Muscle of leg (tissue), 11 donors: ENCODE results near the gene P3H3. TPM values are rescaled to one million over a fixed set of nuclear protein-coding genes. Genes with fewer than 3 reads are reported as not detected.
"Not testable (repeated sequence)": the region's sequence is repeated elsewhere in the genome, so short reads cannot be mapped to it uniquely, and the experiment has no call there.

Experiments used
- DNase-seq: peaks from one replicate; pipeline ENCODE4 v3.0.0; 2013
- H3K27ac ChIP-seq: one replicate; pipeline ENCODE4 v1.5.1; 2013; ENCODE audit warnings: mild to moderate bottlenecking, low read length, control low read depth
- H3K27me3 ChIP-seq: one replicate; pipeline ENCODE4 v1.6.1; 2013; ENCODE audit warnings: low read length; ENCODE audit not compliant: control insufficient read depth, insufficient read depth
- H3K36me3 ChIP-seq: one replicate; pipeline ENCODE4 v1.6.1; 2013; ENCODE audit warnings: low read length; ENCODE audit not compliant: control insufficient read depth, insufficient read depth
- H3K4me1 ChIP-seq: one replicate; pipeline ENCODE4 v1.6.1; 2013; ENCODE audit warnings: low read length; ENCODE audit not compliant: control insufficient read depth, insufficient read depth
- H3K4me3 ChIP-seq: one replicate; pipeline ENCODE4 v1.5.1; 2013; ENCODE audit warnings: low read length, control low read depth
- H3K9me3 ChIP-seq: replicated peaks from 2 replicates; pipeline ENCODE4 v1.6.1; 2013; ENCODE audit warnings: low read depth, low read length; ENCODE audit not compliant: control insufficient read depth
- WGBS: methylation state at CpG from one replicate; pipeline ENCODE4 v1.1.5; 2013; ENCODE audit warnings: missing lambda C conversion rate; ENCODE audit not compliant: insufficient coverage; 5-methylcytosine and 5-hydroxymethylcytosine counted together
- polyA plus RNA-seq, 8 donors: library from polyadenylated mRNA; unstranded; fragments of 120-200 nt; gene quantifications; one replicate each; pipeline versions ENCODE4 v1.2.1 to v1.2.3, GENCODE V29; 2013; ENCODE audit warnings: inconsistent platforms in 1 of 8, low replicate concordance in 1 of 8; ENCODE audit not compliant: insufficient read length in 8 of 8, insufficient read depth in 1 of 8
- total RNA-seq: library from RNA; stranded (reverse); fragments of 120-200 nt; gene quantifications from one replicate; pipeline ENCODE4 v1.2.4, GENCODE V29; 2013

Gene P3H3
- total and polyA plus RNA-seq, 9 donors = 23.1 to 70.5 (median 46.4) TPM

- WGBS = 83% methylated on average over 9 of the region's 12 CpGs
- no peaks in the 10 kb centered on the region for H3K9me3 ChIP-seq
- peaks cover 54% of the 10 kb centered on the region for H3K4me1 ChIP-seq
- DNase-seq = no peak
- H3K27me3 ChIP-seq = no peaks in the 10 kb centered on the region
- no peak overlapping the region for H3K27ac ChIP-seq
- H3K4me3 ChIP-seq = no peak overlapping the region
- H3K36me3 ChIP-seq = peaks cover 38% of the 10 kb centered on the region
Observed at GRCh38 chr12:6871052-6871957, 43.1 kb downstream of the P3H3 start.

- Histone ChIP-seq H3K27me3 (no peaks in the 10 kb centered on the region), H3K36me3 (peaks cover 35% of the 10 kb centered on the region), H3K4me1 (peaks cover 45% of the 10 kb centered on the region), H3K27ac (peak overlapping the region; percentile 88), H3K4me3 (peak overlapping the region; percentile 84), H3K9me3 (no peaks in the 10 kb centered on the region)
- WGBS = 2% methylated on average over 34 of the region's 40 CpGs
- peak; percentile 90 for DNase-seq
Observed at GRCh38 chr12:6872073-6873048, 44.2 kb downstream of the P3H3 start.

- peak; percentile 98 for DNase-seq
- Histone ChIP-seq H3K27me3 (no peaks in the 10 kb centered on the region), H3K36me3 (peaks cover 35% of the 10 kb centered on the region), H3K9me3 (no peaks in the 10 kb centered on the region), H3K4me1 (peaks cover 42% of the 10 kb centered on the region), H3K27ac (peak within 1 kb of the TSS; percentile 93), H3K4me3 (peak within 1 kb of the TSS; percentile 84)
- WGBS = 1% methylated on average over 57 of the region's 66 CpGs
Observed at GRCh38 chr12:6873094-6874014, 45.1 kb downstream of the P3H3 start, which contains the start of gene SPSB2. TSS of gene SPSB2 (minus strand) at chr12:6873303. CDS start at chr12:6872901, 402 bp downstream.

GRCh38 chr12:6874015-6874368 lies 45.8 kb downstream of the P3H3 start:
- H3K36me3 ChIP-seq = peaks cover 30% of the 10 kb centered on the region
- peaks cover 36% of the 10 kb centered on the region for H3K4me1 ChIP-seq
- H3K27ac ChIP-seq = peak overlapping the region; percentile 93
- not testable (repeated sequence) for H3K27me3 ChIP-seq, H3K9me3 ChIP-seq, DNase-seq
- WGBS = 13% methylated on average over 4 of the region's 9 CpGs
- peak overlapping the region; percentile 84 for H3K4me3 ChIP-seq

GRCh38 chr12:6879824-6880223 lies 51.6 kb downstream of the P3H3 start:
- not testable (repeated sequence) for H3K9me3 ChIP-seq, H3K4me3 ChIP-seq, H3K27me3 ChIP-seq, DNase-seq, H3K4me1 ChIP-seq, H3K27ac ChIP-seq
- H3K36me3 ChIP-seq = peaks cover 13% of the 10 kb centered on the region
- WGBS = 86% methylated on average over 8 of the region's 11 CpGs

GRCh38 chr12:6883252-6883651 lies 55.0 kb downstream of the P3H3 start:
- H3K9me3 ChIP-seq = no peaks in the 10 kb centered on the region
- H3K27me3 ChIP-seq = no peaks in the 10 kb centered on the region
- no peak overlapping the region for H3K27ac ChIP-seq
- H3K4me3 ChIP-seq = no peak overlapping the region
- H3K36me3 ChIP-seq = peaks cover 17% of the 10 kb centered on the region
- no peak for DNase-seq
- H3K4me1 ChIP-seq = no peaks in the 10 kb centered on the region
- WGBS = 95% methylated on average over 4 of the region's 5 CpGs

- DNase-seq = no peak
- Histone ChIP-seq H3K27me3 (no peaks in the 10 kb centered on the region), H3K36me3 (peaks cover 19% of the 10 kb centered on the region), H3K27ac (no peak overlapping the region), H3K4me3 (no peak overlapping the region), H3K4me1 (no peaks in the 10 kb centered on the region), H3K9me3 (no peaks in the 10 kb centered on the region)
- WGBS = 95% methylated on average over 11 of the region's 11 CpGs
Observed at GRCh38 chr12:6883683-6884082, 55.5 kb downstream of the P3H3 start.

GRCh38 chr12:6884539-6884938 lies 56.3 kb downstream of the P3H3 start:
- no peaks in the 10 kb centered on the region for H3K4me1 ChIP-seq
- peaks cover 19% of the 10 kb centered on the region for H3K36me3 ChIP-seq
- WGBS = 60% methylated on average over 16 of the region's 22 CpGs

GRCh38 chr12:6886206-6886999 lies 58.2 kb downstream of the P3H3 start:
- not testable (repeated sequence) for H3K27ac ChIP-seq, H3K4me1 ChIP-seq, DNase-seq, H3K9me3 ChIP-seq, H3K4me3 ChIP-seq, H3K27me3 ChIP-seq
- no CpG with 5 or more reads among the region's 15 CpGs for WGBS
- H3K36me3 ChIP-seq = peaks cover 19% of the 10 kb centered on the region

More at GRCh38 chr12:6884539-6884938, 56.3 kb downstream of the P3H3 start:
- Histone ChIP-seq H3K27me3 (no peaks in the 10 kb centered on the region), H3K9me3 (no peaks in the 10 kb centered on the region), H3K27ac (no peak overlapping the region), H3K4me3 (no peak overlapping the region)
- DNase-seq = no peak
